Activated CD4-positive, alpha-beta memory T cell treated with anti-CD3 and anti-CD28 coated beads, Interleukin-2, amount 10 ng/mL, durations not matched to agents 7 days and 5 days (primary cell): Measurements from ENCODE around the gene PARP16. TPM values are rescaled to one million over a fixed set of nuclear protein-coding genes. Genes with fewer than 3 reads are reported as not detected.

Experiments
- CTCF ChIA-PET: fragments of 350-600 bp; sonication (Branson Sonifier 250); formaldehyde crosslinking; loops from one replicate; lab custom pipeline; 2021; ENCODE audit warnings: antibody characterized with exemption, inconsistent platforms; lab: Charles Lee
- POLR2A ChIA-PET: fragments of 350-600 bp; sonication (Branson Sonifier 250); formaldehyde crosslinking; loops from one replicate; lab custom pipeline; 2021; ENCODE audit warnings: antibody characterized with exemption; lab: Charles Lee
- DNase-seq: peaks from one replicate; pipeline ENCODE4 v3.0.0-alpha.2; 2020
- H3K27ac Mint-ChIP-seq: one replicate; pipeline ENCODE4 v1.8.0; 2021; ENCODE audit warnings: mild to moderate bottlenecking, mixed read lengths
- H3K27me3 Mint-ChIP-seq: one replicate; pipeline ENCODE4 v1.8.0; 2021; ENCODE audit warnings: mixed read lengths
- H3K36me3 Mint-ChIP-seq: one replicate; pipeline ENCODE4 v1.8.0; 2021; ENCODE audit warnings: low read depth, mixed read lengths
- H3K4me1 Mint-ChIP-seq: one replicate; pipeline ENCODE4 v1.8.0; 2021; ENCODE audit warnings: mixed read lengths
- H3K4me3 Mint-ChIP-seq: one replicate; pipeline ENCODE4 v1.8.0; 2021; ENCODE audit warnings: mild to moderate bottlenecking, mixed read lengths
- H3K9me3 Mint-ChIP-seq: one replicate; pipeline ENCODE4 v1.8.0; 2021; ENCODE audit warnings: mixed read lengths
- total RNA-seq, 2 experiments: library from RNA; stranded (reverse); gene quantifications; one replicate each; pipeline ENCODE4 v1.2.3, GENCODE V29; 2021

The PARP16 gene
- total RNA-seq, 2 experiments from 2014 or later, result 14.9 to 15.7 TPM

- H3K27me3 Mint-ChIP-seq, result peaks cover 2% of the 10 kb centered on the region
- no peak for DNase-seq
- no peaks in the 10 kb centered on the region for H3K9me3 Mint-ChIP-seq
- POLR2A ChIA-PET, result no interaction called here
- no peak overlapping the region for H3K4me3 Mint-ChIP-seq
- no peaks in the 10 kb centered on the region for H3K4me1 Mint-ChIP-seq
- CTCF ChIA-PET, result no interaction called here
- H3K36me3 Mint-ChIP-seq, result no peaks in the 10 kb centered on the region
- no peak overlapping the region for H3K27ac Mint-ChIP-seq
Observed at GRCh38 chr15:65328506-65329287, 42.0 kb upstream of the PARP16 start.

DNA sequence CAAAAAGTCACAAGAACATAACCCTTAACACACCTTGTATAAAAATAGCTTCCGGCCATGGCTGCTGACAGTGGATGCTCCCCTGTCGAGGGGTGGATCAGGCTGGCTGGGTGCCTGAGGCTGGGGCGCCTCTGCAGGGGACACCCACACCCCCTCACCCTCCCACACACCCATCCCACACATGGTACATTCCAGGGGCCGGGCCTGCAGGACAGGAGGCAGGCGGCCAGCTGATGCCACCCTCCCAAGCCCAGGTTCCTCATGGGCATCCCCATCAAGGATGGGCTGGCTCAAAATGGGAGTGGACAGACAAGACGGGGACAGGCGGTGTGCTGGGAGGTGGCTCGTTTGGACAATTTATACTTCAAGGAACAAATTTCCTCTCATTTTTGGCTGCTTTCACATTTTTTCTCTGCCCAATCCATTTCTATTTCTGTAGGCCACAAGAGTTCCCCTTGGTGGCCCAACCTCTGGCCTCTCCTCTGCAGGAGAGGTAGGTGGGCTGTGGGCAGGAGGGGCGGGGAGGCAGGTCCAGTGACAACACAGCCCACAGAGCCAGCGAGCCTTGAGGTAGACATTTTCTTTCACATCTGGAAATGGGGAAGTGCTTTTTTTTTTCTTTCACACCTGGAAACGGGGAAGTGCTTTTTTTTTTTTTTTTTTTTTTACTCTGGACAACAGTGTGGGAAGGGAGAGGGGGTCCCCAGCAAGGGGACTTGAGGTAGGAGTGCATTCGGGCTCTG, 41.1 kb upstream of the PARP16 start:
- Mint-ChIP-seq H3K27me3 (peaks cover 2% of the 10 kb centered on the region), H3K4me1 (no peaks in the 10 kb centered on the region), H3K9me3 (no peaks in the 10 kb centered on the region), H3K27ac (no peak overlapping the region), H3K4me3 (no peak overlapping the region), H3K36me3 (no peaks in the 10 kb centered on the region)
- DNase-seq, result no peak
- ChIA-PET POLR2A (interaction anchor here (0.9 kb wide), 1 partner anchor 23 kb away, joined by 4 read pairs; no protein-coding TSS in a partner anchor), CTCF (interaction anchor here (0.8 kb wide), 1 partner anchor 9 kb away, joined by 3 read pairs; no protein-coding TSS in a partner anchor)

DNA sequence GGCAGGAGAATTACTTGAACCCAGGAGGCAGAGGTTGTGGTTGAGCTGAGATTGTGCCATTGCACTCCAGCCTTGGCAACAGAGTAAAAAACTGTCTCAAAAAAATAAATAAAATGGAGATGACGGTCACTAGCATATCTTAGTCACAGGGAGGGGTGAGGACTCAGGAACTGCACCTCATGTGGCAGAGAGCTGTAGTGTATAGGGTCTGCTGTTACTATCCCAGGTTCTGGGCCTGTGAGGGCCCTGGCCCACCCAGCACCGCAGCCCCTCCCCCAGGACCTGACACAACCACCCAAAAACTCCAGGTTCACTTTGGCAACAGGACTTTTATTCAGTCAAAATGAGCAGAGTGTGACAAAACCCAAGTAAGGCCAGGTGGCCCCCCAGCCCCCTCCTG, 40.1 kb upstream of the PARP16 start:
- peaks cover 7% of the 10 kb centered on the region for H3K27me3 Mint-ChIP-seq
- CTCF ChIA-PET, result interaction anchor here (0.8 kb wide), 1 partner anchor 8 kb away, joined by 3 read pairs; no protein-coding TSS in a partner anchor
- no peaks in the 10 kb centered on the region for H3K9me3 Mint-ChIP-seq
- H3K4me1 Mint-ChIP-seq, result no peaks in the 10 kb centered on the region
- no peaks in the 10 kb centered on the region for H3K36me3 Mint-ChIP-seq
- no peak overlapping the region for H3K4me3 Mint-ChIP-seq
- H3K27ac Mint-ChIP-seq, result no peak overlapping the region
- no peak for DNase-seq
- POLR2A ChIA-PET, result interaction anchor here (0.9 kb wide), 1 partner anchor 22 kb away, joined by 4 read pairs; no protein-coding TSS in a partner anchor

GRCh38 chr15:65326117-65326526, 39.4 kb upstream of the PARP16 start:
- CTCF ChIA-PET, result interaction anchor here (0.7 to 1.0 kb wide), 2 partner anchors 50 to 192 kb away, joined by 3 read pairs; no protein-coding TSS in a partner anchor
- POLR2A ChIA-PET, result interaction anchor here (1.1 kb wide), 1 partner anchor 21 kb away, joined by 5 read pairs; the partner anchor contains the start of gene RNU5B-1
- H3K4me3 Mint-ChIP-seq, result no peak overlapping the region
- no peaks in the 10 kb centered on the region for H3K9me3 Mint-ChIP-seq
- DNase-seq, result no peak
- no peaks in the 10 kb centered on the region for H3K36me3 Mint-ChIP-seq
- no peaks in the 10 kb centered on the region for H3K4me1 Mint-ChIP-seq
- peaks cover 9% of the 10 kb centered on the region for H3K27me3 Mint-ChIP-seq
- no peak overlapping the region for H3K27ac Mint-ChIP-seq

DNA sequence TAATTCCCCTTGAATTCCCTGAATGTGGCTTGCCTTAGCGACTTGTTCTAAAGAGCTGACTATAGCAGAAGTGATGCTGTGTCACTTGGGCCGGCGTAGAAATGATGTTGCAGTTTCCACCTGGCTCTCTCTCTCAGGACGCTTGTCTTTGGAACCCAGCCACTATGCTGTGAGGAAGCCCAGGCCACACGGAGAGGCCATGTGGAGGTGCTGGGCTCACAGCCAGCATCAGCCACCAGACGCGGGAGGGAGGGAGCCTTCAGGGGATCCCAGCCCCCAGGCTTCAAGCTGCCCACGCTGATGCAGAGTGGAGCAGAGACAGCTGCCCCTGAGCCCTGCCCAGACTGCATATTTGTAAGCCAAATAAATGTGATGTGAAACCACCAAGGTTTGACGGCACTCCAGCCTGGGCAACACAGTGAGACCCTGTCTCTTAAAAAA, 36.4 kb upstream of the PARP16 start:
- ChIA-PET POLR2A (no interaction called here), CTCF (interaction anchor here (1.0 to 5.4 kb wide), 6 partner anchors 15 to 863 kb away, joined by 3 to 51 read pairs (median 4); no protein-coding TSS in a partner anchor)
- Mint-ChIP-seq H3K27ac (no peak overlapping the region), H3K9me3 (no peaks in the 10 kb centered on the region), H3K36me3 (no peaks in the 10 kb centered on the region), H3K27me3 (peaks cover 19% of the 10 kb centered on the region), H3K4me1 (no peaks in the 10 kb centered on the region), H3K4me3 (no peak overlapping the region)
- DNase-seq, result no peak

- H3K27me3 Mint-ChIP-seq, result peaks cover 17% of the 10 kb centered on the region
- no peak overlapping the region for H3K4me3 Mint-ChIP-seq
- POLR2A ChIA-PET, result interaction anchor here (1.2 to 1.7 kb wide), 3 partner anchors 11 to 67 kb away, joined by 3 to 12 read pairs (median 5); partner anchors contain the start of gene RNU5B-1
- H3K4me1 Mint-ChIP-seq, result no peaks in the 10 kb centered on the region
- H3K9me3 Mint-ChIP-seq, result no peaks in the 10 kb centered on the region
- CTCF ChIA-PET, result interaction anchor here (1.0 to 5.4 kb wide), 10 partner anchors 8 to 109 kb away, joined by 3 to 51 read pairs (median 7); partner anchors contain the start of gene PARP16
- peak; percentile 79 for DNase-seq
- no peak overlapping the region for H3K27ac Mint-ChIP-seq
- no peaks in the 10 kb centered on the region for H3K36me3 Mint-ChIP-seq
Observed at GRCh38 chr15:65318870-65319356, 32.2 kb upstream of the PARP16 start.

DNA sequence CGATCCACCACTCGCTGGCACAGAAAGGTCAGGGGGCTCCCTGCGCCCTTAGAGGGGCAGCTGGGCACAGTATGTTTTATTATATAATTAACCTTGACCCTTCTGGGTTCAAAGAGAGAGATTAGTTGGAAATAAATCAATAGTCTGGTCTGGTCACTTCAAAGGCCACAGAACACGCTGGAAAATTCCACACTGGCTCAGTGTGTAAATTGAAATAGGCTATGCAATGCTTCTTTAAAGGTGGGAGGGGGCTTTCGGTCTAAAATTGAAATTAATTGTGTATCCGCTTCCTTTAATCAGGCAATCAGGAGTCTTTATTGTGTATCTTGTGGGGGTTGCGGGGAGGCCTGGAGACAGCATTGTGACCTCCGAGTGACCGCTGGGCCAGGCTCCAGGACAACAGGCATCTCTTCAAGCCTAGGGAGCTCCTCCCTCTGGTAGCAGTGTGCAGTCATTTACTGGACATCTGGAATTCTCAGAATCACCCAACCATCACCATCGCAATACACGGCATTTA, 25.8 kb upstream of the PARP16 start:
- Mint-ChIP-seq H3K27ac (no peak overlapping the region), H3K27me3 (no peaks in the 10 kb centered on the region), H3K4me1 (no peaks in the 10 kb centered on the region), H3K9me3 (no peaks in the 10 kb centered on the region), H3K36me3 (no peaks in the 10 kb centered on the region), H3K4me3 (no peak overlapping the region)
- DNase-seq, result no peak
- CTCF ChIA-PET, result no interaction called here
- POLR2A ChIA-PET, result interaction anchor here (0.6 to 5.4 kb wide), 3 partner anchors 7 to 72 kb away, joined by 3 to 46 read pairs (median 3); partner anchors contain the start of gene RNU5B-1

DNA sequence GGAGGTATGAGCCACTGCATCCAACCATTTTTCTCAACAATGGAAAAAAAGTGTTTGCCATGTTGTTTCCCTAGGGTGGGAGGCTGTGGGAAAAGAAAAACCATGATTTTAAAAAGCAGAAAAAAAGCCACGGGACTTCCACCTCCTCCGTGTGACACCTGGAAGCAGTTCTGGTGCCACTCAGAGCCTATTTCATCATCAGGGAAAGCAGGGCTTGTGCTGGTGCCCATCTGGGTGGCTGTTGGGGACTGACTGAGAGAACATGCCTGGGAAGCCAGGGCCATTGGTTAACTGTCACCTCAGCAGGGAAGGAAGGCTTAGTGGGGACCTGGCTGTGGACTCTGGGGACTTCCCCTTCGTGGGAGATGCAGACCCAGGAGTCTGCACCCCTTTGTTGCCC, 25.1 kb upstream of the PARP16 start:
- CTCF ChIA-PET, result no interaction called here
- POLR2A ChIA-PET, result no interaction called here
- DNase-seq, result no peak
- H3K4me1 Mint-ChIP-seq, result peaks cover under 1% of the 10 kb centered on the region
- no peak overlapping the region for H3K4me3 Mint-ChIP-seq
- H3K36me3 Mint-ChIP-seq, result no peaks in the 10 kb centered on the region
- no peak overlapping the region for H3K27ac Mint-ChIP-seq
- no peaks in the 10 kb centered on the region for H3K9me3 Mint-ChIP-seq
- H3K27me3 Mint-ChIP-seq, result no peaks in the 10 kb centered on the region

- POLR2A ChIA-PET, result no interaction called here
- CTCF ChIA-PET, result no interaction called here
Observed at GRCh38 chr15:65310431-65311137, 23.9 kb upstream of the PARP16 start.

GRCh38 chr15:65309882-65310418, 23.3 kb upstream of the PARP16 start:
- DNase-seq, result no peak
- H3K36me3 Mint-ChIP-seq, result no peaks in the 10 kb centered on the region
- POLR2A ChIA-PET, result no interaction called here
- no peaks in the 10 kb centered on the region for H3K9me3 Mint-ChIP-seq
- H3K4me1 Mint-ChIP-seq, result peaks cover 14% of the 10 kb centered on the region
- H3K27ac Mint-ChIP-seq, result no peak overlapping the region
- peaks cover 2% of the 10 kb centered on the region for H3K27me3 Mint-ChIP-seq
- CTCF ChIA-PET, result no interaction called here
- no peak overlapping the region for H3K4me3 Mint-ChIP-seq

More at GRCh38 chr15:65310431-65311137, 23.9 kb upstream of the PARP16 start:
- peaks cover 2% of the 10 kb centered on the region for H3K27me3 Mint-ChIP-seq
- no peak overlapping the region for H3K27ac Mint-ChIP-seq
- DNase-seq, result no peak
- no peaks in the 10 kb centered on the region for H3K36me3 Mint-ChIP-seq
- no peak overlapping the region for H3K4me3 Mint-ChIP-seq
- H3K4me1 Mint-ChIP-seq, result peaks cover 9% of the 10 kb centered on the region
- H3K9me3 Mint-ChIP-seq, result no peaks in the 10 kb centered on the region

DNA sequence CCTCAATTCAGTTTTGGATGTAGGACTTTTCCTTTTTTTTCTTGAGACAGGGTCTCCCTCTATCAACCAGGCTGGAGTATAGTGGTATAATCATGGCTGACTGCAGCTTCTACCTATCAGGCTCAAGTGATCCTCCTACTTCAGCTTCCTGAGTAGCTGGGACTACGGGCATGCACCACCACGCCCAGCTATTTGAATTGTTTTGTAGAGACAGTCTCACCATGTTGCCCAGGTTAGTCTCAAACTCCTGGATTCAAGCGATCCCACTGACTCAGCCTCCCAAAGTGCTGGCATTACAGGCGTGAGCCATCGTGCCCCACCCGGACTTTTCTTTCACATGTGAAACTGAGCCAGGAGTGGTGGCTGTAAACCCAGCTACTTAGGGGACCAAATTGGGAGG, 21.3 kb upstream of the PARP16 start:
- Mint-ChIP-seq H3K4me1 (peaks cover 27% of the 10 kb centered on the region), H3K27ac (no peak overlapping the region), H3K9me3 (no peaks in the 10 kb centered on the region), H3K36me3 (no peaks in the 10 kb centered on the region), H3K27me3 (peaks cover 2% of the 10 kb centered on the region), H3K4me3 (no peak overlapping the region)
- DNase-seq, result no peak
- CTCF ChIA-PET, result no interaction called here
- POLR2A ChIA-PET, result interaction anchor here (0.7 to 1.4 kb wide), 3 partner anchors 10 to 21 kb away, joined by 3 to 5 read pairs (median 3); partner anchors contain the start of gene PARP16
